Hematopoietic multipotent progenitor cell treated with erythropoietin and hydrocortisone succinate and interleukin-3 and kit ligand, for 6 days (in vitro differentiated cells): Measurements from ENCODE around the gene SNX3.

Experiments used
- DNase-seq: peaks from one replicate; pipeline ENCODE4 v3.0.0-alpha.2; 2015

SNX3 gene

DNA sequence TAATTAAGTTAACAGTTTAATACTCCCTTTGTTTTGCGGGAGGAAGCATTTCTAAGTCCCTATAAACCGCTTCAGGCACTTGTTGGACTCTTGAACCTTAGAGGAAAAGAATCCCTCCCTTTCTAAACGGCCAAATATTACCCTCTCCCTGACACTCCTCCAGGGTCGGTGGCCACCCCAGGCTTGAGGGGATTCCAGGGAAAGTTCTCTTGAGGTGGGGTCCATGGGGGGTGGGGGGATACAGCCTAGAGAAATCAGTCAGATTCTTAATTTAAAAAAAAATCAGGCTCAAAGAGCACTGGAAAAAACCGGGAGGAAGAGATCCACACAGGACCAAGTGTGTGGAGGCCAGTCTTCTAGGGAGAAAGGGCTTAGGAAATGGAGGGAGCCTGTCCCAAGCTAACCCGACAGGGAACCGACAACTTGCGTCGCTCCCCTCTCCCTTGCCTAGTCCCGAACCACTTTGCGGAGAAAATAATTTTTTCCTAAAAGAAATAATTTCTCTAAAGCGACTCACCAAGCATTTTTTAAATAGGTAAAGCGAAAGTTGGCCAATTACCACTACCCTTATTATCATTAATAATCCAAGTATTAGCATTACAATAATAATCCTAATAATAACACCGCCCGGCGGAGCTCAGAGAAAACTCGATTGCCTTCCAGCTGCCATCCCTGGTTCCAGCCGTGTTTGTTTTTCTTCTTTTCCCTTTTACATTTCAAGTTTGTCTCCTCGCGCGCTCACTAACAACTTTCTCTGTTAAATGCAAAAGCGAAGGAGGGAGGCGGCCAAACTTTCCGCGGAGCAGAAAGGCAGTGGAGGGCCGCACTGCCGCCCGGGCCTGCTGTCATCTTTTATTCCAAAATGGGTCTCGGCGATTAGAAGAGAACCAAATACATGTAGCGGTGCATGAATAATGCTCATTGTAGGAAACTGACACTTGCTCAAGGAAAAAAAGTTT is 90.2 kb downstream of the SNX3 start:
- DNase-seq: no peak

- no peak for DNase-seq
Observed at GRCh38 chr6:108169464-108170331, 91.1 kb downstream of the SNX3 start.

- DNase-seq: peak; percentile 62
Observed at GRCh38 chr6:108168501-108169463, 92.1 kb downstream of the SNX3 start.

- no peak for DNase-seq
Observed at GRCh38 chr6:108168090-108168463, 92.8 kb downstream of the SNX3 start.

GRCh38 chr6:108167449-108168089 is 93.3 kb downstream of the SNX3 start:
- no peak for DNase-seq

GRCh38 chr6:108166664-108167448 is 94.0 kb downstream of the SNX3 start:
- DNase-seq: no peak

GRCh38 chr6:108165714-108166663 is 94.9 kb downstream of the SNX3 start, which contains the start of gene NR2E1:
Gene NR2E1, plus strand, starts transcription at chr6:108166022. Its CDS starts 744 bp downstream, at chr6:108166766.
- peak; percentile 49 for DNase-seq

DNA sequence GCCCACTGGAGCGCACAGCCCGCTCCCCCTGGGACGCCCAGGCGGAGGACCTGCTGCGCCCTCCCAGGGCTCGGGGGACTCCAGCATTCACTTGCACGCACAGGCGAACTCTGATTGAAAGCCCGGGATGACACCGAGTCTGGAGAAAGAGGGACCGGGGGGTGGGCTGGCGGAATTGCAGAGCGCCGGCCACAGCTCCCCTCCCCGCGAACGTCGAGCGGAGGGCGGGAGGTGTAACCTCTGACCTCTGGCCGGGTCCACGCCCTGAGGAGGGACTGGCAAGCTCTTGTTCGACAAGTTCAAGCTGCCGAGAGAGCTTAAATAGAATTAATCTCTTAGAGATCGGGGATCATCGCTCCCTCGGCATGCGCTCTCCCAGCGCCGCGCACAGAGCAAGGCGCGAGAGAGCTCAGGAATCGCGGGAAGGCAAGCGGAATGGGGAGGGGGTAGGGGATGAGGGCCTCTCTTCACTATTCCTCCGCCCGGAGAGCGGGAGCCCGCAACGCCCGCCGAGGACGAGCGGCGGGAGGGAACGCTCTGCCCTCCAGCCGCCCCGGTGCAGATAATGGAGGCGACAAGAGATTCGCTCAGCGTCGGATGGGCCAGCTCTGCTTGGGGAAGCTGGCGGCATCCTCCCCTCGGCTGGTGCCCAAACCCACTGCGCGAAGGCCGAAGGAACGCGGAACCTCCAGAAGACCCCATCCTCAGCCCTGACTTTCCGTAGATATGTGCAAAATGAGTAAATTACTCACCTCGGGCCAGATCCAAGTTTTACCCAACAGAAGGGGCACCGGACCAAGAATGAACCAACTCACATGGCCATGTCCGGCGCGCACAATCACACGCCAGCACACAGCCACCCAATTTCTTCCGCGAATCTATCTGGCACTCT is 95.8 kb downstream of the SNX3 start:
- DNase-seq: no peak

DNA sequence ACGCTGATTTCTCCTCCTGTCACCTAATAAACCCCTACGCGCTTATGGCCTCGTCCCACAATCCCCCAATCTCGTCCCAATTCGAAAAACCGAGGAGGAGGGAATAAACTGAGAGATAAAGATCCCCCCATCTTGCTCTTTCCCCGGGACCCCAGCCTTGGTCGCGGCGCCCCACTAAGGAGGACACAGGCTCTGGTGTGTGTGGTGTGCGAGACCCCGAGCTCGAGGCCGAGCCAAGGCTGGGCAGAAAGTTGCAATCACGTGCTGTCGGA is 96.4 kb downstream of the SNX3 start:
- DNase-seq: no peak

DNA sequence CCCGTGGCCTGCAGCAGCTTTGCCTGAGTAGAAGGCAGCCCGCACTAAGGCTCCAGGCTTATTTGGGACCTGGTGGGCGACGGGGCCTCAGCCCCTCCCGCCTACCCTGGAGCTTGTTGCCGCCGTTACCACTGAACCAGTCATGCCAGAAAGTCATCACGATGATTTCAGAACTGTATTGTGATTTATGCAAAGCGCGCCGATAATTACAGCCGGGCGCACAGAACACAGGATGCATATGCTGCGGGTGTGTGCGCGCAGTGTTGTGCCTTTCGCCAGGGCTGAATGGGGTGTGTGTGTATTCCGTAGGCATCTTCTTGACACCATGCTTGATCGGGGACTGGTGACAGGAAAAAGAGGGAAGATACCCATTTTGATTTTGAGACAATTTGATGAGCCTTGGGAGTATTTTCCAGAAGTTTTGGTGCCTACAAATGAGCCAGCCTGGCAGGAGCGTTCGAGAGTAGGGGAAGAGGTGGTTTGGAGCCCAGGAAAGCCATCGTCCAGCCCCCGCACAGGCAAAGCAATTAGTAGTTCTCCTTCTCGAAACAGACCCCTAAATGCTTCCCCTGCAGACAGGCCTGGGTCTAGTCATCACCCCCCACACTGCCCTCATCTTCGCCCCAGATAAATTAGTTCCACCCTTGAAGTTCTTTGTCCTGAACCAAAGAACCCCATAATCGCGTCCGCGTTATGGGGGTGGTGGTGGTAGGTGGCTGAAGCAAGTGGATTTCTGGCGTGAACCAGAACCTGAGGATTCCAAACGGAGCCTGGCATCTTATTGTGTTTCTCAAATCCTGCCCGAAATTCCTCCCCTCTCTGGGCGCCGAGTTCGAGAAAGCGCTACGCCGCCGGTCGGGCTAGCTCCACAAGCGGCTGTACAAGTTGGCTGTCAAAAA is 96.9 kb downstream of the SNX3 start:
- no peak for DNase-seq

DNA sequence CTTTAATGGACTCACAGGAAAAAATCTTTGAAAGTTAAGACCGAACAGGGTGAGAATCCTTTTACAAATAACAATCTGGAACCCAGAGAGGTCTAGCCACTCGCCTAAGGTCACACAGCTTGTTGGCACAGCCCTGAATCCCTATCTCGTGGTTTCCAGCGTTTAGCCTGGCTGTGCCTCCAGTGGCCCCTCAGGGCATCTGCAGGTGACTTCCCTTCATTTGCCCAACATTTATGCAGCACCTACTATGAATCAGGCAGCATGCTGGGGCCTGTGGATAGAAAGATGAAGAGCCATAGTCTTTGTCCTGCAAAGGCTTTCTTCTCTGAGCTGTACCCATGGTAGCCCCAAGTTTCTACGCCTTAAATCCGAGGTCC is 97.6 kb downstream of the SNX3 start:
- DNase-seq: peak; percentile 63

DNA sequence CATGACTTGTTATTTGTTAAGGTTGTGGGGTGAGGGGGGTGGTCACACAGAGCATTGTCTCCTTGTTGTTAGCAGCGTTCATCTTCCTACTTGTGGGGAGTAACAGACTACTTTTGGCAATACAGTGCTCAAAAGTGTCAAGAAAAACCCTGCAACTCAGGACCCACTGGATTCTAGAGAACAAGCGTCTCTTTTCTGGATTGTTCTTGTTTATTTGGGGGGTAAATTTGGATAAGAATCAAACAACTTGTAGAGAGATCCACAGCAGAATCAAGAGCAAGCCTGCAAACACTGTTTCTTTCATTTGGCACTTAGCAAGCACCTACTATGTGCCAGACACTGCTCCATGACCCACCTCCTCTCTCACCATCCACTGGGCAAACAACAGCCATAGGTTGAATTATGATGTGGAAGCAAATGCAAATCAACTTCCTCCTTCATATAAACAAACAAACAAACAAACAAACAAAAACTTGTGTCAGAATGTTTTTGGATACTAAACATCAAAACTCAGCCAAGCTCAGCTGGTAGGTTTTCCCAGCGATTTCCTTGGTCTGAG is 99.0 kb downstream of the SNX3 start:
- no peak for DNase-seq
